Hepatocyte (in vitro differentiated cells): Measurements from ENCODE around the gene CAMKMT. TPM values are rescaled to one million over a fixed set of nuclear protein-coding genes. Genes with fewer than 3 reads are reported as not detected.

ENCODE experiments used
- DNase-seq: peaks from one replicate; pipeline ENCODE4 v3.0.0-alpha.2; 2016; ENCODE audit warnings: low spot score
- H2AFZ ChIP-seq: fragments of 200-600 bp; sonication (generic); 2 replicates; pipeline ENCODE4 v1.6.0; 2016; ENCODE audit warnings: antibody characterized with exemption, mild to moderate bottlenecking
- H3K27ac ChIP-seq: fragments of 200-600 bp; sonication (generic); 2 replicates; pipeline ENCODE4 v1.5.1; 2016; ENCODE audit warnings: mild to moderate bottlenecking
- H3K27me3 ChIP-seq: fragments of 200-600 bp; sonication (generic); 2 replicates; pipeline ENCODE4 v1.6.1; 2016
- H3K36me3 ChIP-seq: fragments of 200-600 bp; sonication (generic); replicated peaks from 2 replicates; pipeline ENCODE4 v1.5.1; 2016; ENCODE audit warnings: low read depth; ENCODE audit not compliant: insufficient read depth
- H3K4me1 ChIP-seq: fragments of 200-600 bp; sonication (generic); 2 replicates; pipeline ENCODE4 v1.5.1; 2016; ENCODE audit warnings: mild to moderate bottlenecking, moderate library complexity; ENCODE audit not compliant: insufficient read depth
- H3K4me2 ChIP-seq: fragments of 200-600 bp; sonication (generic); 2 replicates; pipeline ENCODE4 v1.6.0; 2016
- H3K4me3 ChIP-seq: fragments of 200-600 bp; sonication (generic); 2 replicates; pipeline ENCODE4 v1.5.1; 2016; ENCODE audit warnings: mild to moderate bottlenecking
- H3K79me2 ChIP-seq: fragments of 200-600 bp; sonication (generic); 2 replicates; pipeline ENCODE4 v1.6.0; 2017; ENCODE audit warnings: mild to moderate bottlenecking
- H3K9me2 ChIP-seq: fragments of 200-600 bp; sonication (generic); replicated peaks from 2 replicates; pipeline ENCODE4 v1.6.0; 2017; ENCODE audit warnings: mild to moderate bottlenecking; ENCODE audit not compliant: insufficient read depth
- H3K9me3 ChIP-seq: fragments of 200-600 bp; sonication (generic); 2 replicates; pipeline ENCODE4 v1.5.1; 2016; ENCODE audit warnings: low read depth, mild to moderate bottlenecking
- H4K20me1 ChIP-seq: fragments of 200-600 bp; sonication (generic); 2 replicates; pipeline ENCODE4 v1.6.0; 2016; ENCODE audit warnings: mild to moderate bottlenecking; ENCODE audit not compliant: insufficient read depth, poor library complexity, severe bottlenecking
- EZH2 ChIP-seq: fragments of 200-600 bp; sonication (generic); IDR thresholded peaks from 2 replicates; pipeline ENCODE4 v1.6.1; 2016; ENCODE audit warnings: antibody characterized with exemption, mild to moderate bottlenecking, borderline replicate concordance
- EZH2phosphoT487 ChIP-seq: fragments of 200-600 bp; sonication (generic); IDR thresholded peaks from one replicate; pipeline ENCODE4 v1.6.1; 2018; ENCODE audit warnings: antibody characterized with exemption, mild to moderate bottlenecking, low read depth, moderate library complexity; ENCODE audit not compliant: unreplicated experiment, severe bottlenecking
- WGBS: methylation state at CpG from one replicate; pipeline ENCODE4 v1.1.6; 2016; ENCODE audit warnings: low lambda C conversion rate; ENCODE audit errors: missing lambda C conversion rate; 5-methylcytosine and 5-hydroxymethylcytosine counted together
- polyA plus RNA-seq: library from polyadenylated mRNA; unstranded; fragments of >200 nt; fragmentation: Nextera tagmentation; extraction: Ambion mirVana; gene quantifications from 2 replicates; pipeline ENCODE4 v1.2.1, GENCODE V29; 2016
- total RNA-seq: library from RNA; depleted of rRNA; stranded (reverse); fragments of >200 nt; gene quantifications from 2 replicates; pipeline ENCODE4 v1.2.3, GENCODE V29; 2014
- TF ChIP-seq, protein P1 (sequence below): fragments of 200-600 bp; sonication (generic); IDR thresholded peaks from 2 replicates; pipeline ENCODE4 v1.5.1; 2016; ENCODE audit warnings: antibody characterized with exemption, mild to moderate bottlenecking; ENCODE audit not compliant: poor library complexity

Gene CAMKMT
- total and polyA plus RNA-seq, 2 experiments from 2014 or later: 10.3 to 12.7 TPM

DNA sequence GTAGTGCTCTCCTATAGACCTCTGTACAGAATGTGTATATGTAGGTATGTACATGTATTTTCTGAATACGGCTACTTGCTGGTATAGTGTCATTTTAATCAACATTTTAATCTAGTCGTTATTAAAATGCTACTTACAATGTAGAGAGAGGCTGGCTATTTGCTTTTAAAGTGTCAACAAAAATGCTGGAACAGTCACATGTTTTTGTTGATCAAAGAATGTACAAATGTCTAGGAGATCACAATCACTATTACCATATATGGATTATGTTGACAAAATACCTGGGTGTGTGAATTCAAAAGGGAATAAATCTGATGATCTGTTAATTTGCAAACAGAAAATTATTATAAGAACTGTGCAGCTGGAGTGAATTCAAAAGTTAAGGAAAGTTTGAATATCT is 170.3 kb downstream of the CAMKMT start:
- Histone ChIP-seq H3K27ac (no peak overlapping the region), H3K4me1 (no peaks in the 10 kb centered on the region), H3K9me2 (no peaks in the 10 kb centered on the region), H3K9me3 (no peaks in the 10 kb centered on the region), H3K27me3 (no peaks in the 10 kb centered on the region), H2AFZ (no peak overlapping the region), H3K4me2 (no peak overlapping the region), H3K36me3 (no peaks in the 10 kb centered on the region), H4K20me1 (no peaks in the 10 kb centered on the region), H3K79me2 (no peaks in the 10 kb centered on the region), H3K4me3 (no peak overlapping the region)
- WGBS: 89% methylated on average over 2 of the region's 2 CpGs
- TF ChIP-seq EZH2: no peak
- no peak for TF ChIP-seq EZH2phosphoT487
- TF ChIP-seq, protein P1, sequence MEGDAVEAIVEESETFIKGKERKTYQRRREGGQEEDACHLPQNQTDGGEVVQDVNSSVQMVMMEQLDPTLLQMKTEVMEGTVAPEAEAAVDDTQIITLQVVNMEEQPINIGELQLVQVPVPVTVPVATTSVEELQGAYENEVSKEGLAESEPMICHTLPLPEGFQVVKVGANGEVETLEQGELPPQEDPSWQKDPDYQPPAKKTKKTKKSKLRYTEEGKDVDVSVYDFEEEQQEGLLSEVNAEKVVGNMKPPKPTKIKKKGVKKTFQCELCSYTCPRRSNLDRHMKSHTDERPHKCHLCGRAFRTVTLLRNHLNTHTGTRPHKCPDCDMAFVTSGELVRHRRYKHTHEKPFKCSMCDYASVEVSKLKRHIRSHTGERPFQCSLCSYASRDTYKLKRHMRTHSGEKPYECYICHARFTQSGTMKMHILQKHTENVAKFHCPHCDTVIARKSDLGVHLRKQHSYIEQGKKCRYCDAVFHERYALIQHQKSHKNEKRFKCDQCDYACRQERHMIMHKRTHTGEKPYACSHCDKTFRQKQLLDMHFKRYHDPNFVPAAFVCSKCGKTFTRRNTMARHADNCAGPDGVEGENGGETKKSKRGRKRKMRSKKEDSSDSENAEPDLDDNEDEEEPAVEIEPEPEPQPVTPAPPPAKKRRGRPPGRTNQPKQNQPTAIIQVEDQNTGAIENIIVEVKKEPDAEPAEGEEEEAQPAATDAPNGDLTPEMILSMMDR: no peak
- no peak for DNase-seq

DNA sequence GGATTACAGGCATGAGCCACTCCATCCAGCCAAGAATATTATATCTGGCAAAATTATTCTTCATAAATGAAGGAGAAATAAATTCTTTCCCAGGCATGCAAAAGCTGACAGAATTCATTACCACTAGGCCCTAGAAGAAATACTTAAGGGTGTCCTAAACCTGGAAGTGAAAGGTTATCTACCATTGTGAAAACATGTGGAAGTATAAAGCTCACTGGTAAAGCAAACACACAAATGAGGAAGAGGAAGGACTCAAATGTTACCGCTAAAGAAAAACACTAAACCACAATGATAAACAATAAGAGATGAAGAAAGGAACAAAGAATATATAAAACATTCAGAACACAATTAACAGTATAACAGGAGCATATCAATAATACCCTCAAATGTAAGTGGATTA is 171.8 kb downstream of the CAMKMT start:
- H4K20me1 ChIP-seq: no peaks in the 10 kb centered on the region
- no peak overlapping the region for H3K4me2 ChIP-seq
- no peak overlapping the region for H3K4me3 ChIP-seq
- H3K27ac ChIP-seq: no peak overlapping the region
- TF ChIP-seq EZH2 (no peak), EZH2phosphoT487 (no peak)
- TF ChIP-seq, protein P1: no peak
- DNase-seq: no peak
- no peaks in the 10 kb centered on the region for H3K79me2 ChIP-seq
- no peaks in the 10 kb centered on the region for H3K9me2 ChIP-seq
- H2AFZ ChIP-seq: no peak overlapping the region
- 96% methylated on average over 1 of the region's 1 CpG for WGBS
- H3K9me3 ChIP-seq: no peaks in the 10 kb centered on the region
- no peaks in the 10 kb centered on the region for H3K27me3 ChIP-seq
- H3K4me1 ChIP-seq: no peaks in the 10 kb centered on the region
- no peaks in the 10 kb centered on the region for H3K36me3 ChIP-seq

DNA sequence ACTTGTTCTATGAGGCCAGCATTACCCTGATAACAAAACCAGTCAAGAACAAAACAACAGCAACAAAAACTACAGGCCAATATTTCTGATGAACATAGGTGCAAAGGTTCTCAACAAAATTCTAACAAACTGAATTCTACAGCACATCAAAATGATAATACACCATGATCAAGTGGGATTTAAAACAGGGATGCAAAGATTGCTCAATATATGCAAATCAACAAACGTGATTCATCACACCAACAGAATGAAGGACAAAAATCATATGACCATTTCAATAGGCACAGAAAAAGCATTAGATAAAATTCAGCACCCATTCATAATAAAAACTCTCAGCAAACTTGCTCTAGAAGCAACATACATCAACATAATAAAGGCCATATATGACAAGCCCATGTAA is 173.6 kb downstream of the CAMKMT start:
- 93% methylated on average over 1 of the region's 1 CpG for WGBS
- no peaks in the 10 kb centered on the region for H3K9me3 ChIP-seq
- H4K20me1 ChIP-seq: no peaks in the 10 kb centered on the region
- no peaks in the 10 kb centered on the region for H3K79me2 ChIP-seq
- H3K4me2 ChIP-seq: no peak overlapping the region
- H3K27me3 ChIP-seq: no peaks in the 10 kb centered on the region
- H3K9me2 ChIP-seq: no peaks in the 10 kb centered on the region
- no peak overlapping the region for H3K27ac ChIP-seq
- TF ChIP-seq, protein P1: no peak
- DNase-seq: no peak
- H3K4me1 ChIP-seq: no peaks in the 10 kb centered on the region
- no peak overlapping the region for H2AFZ ChIP-seq
- no peak overlapping the region for H3K4me3 ChIP-seq
- H3K36me3 ChIP-seq: no peaks in the 10 kb centered on the region

DNA sequence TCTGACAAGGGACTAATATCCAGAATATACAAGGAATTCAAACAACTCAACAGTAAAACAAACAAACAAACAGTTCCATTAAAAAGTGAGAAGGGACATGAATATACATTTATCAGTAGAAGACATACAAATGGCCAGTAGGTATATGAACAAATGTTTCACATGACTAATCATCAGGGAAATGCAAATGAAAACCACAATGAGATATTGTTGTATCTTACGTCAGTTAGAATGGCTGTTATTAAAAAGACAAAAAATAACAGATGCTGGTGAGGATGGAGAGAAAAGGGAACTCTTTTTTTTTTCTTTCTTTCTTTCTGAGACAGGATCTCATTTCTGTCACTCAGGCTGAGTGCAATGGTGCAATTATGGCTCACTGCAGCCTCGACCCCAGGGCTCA is 175.5 kb downstream of the CAMKMT start:
- no peak overlapping the region for H3K27ac ChIP-seq
- no peak for DNase-seq
- no peaks in the 10 kb centered on the region for H3K36me3 ChIP-seq
- no peaks in the 10 kb centered on the region for H4K20me1 ChIP-seq
- H3K79me2 ChIP-seq: no peaks in the 10 kb centered on the region
- H3K9me2 ChIP-seq: no peaks in the 10 kb centered on the region
- H3K4me3 ChIP-seq: no peak overlapping the region
- no peak overlapping the region for H3K4me2 ChIP-seq
- no peaks in the 10 kb centered on the region for H3K4me1 ChIP-seq
- TF ChIP-seq, protein P1: no peak
- no peak for TF ChIP-seq EZH2phosphoT487
- no peak for TF ChIP-seq EZH2
- 100% methylated on average over 2 of the region's 2 CpGs for WGBS
- H3K27me3 ChIP-seq: no peaks in the 10 kb centered on the region
- H3K9me3 ChIP-seq: no peaks in the 10 kb centered on the region
- H2AFZ ChIP-seq: no peak overlapping the region
